HepG2 (cell line): ENCODE measurements around the gene GNG7. TPM values are rescaled to one million over a fixed set of nuclear protein-coding genes. Genes with fewer than 3 reads are reported as not detected.
A peak's percentile ranks its signal among the peaks of the same experiment; 100 is the strongest.

ENCODE experiments used
- FOXK1 ChIP-seq: sonication (generic); formaldehyde crosslinking; IDR thresholded peaks from 2 replicates; pipeline ENCODE4 v1.4.0; 2020; ENCODE audit warnings: low read depth, missing genetic modification reagents, borderline replicate concordance
- GTF2F1 ChIP-seq: fragments of 150-350 bp; IDR thresholded peaks from 2 replicates; pipeline ENCODE4 v1.6.1; 2014; ENCODE audit warnings: low read length
- ISL2 ChIP-seq: sonication (generic); formaldehyde crosslinking; IDR thresholded peaks from 2 replicates; pipeline ENCODE4 v1.5.0; 2020; ENCODE audit warnings: missing genetic modification reagents
- MAFG ChIP-seq: sonication (generic); formaldehyde crosslinking; IDR thresholded peaks from 2 replicates; pipeline ENCODE4 v1.5.1; 2020; ENCODE audit warnings: mild to moderate bottlenecking, missing genetic modification reagents
- MED1 ChIP-seq: sonication (generic); formaldehyde crosslinking; IDR thresholded peaks from 2 replicates; pipeline ENCODE4 v1.4.0; 2020; ENCODE audit warnings: missing genetic modification reagents
- MEF2D ChIP-seq: sonication (generic); formaldehyde crosslinking; IDR thresholded peaks from 2 replicates; pipeline ENCODE4 v1.5.1; 2020; ENCODE audit warnings: mild to moderate bottlenecking, missing genetic modification reagents
- MIXL1 ChIP-seq: IDR thresholded peaks from 2 replicates; pipeline ENCODE4 v1.6.1; 2016
- NR2F6 ChIP-seq, 2 experiments: IDR thresholded peaks; 2 replicates each; pipeline ENCODE4 v1.6.1; 2016; ENCODE audit warnings: antibody characterized with exemption in 1 of 2, mild to moderate bottlenecking in 1 of 2
- NRL ChIP-seq: sonication (generic); formaldehyde crosslinking; IDR thresholded peaks from 2 replicates; pipeline ENCODE4 v1.5.0; 2020; ENCODE audit warnings: missing genetic modification reagents, mild to moderate bottlenecking, moderate library complexity, borderline replicate concordance
- STAG1 ChIP-seq: sonication (generic); formaldehyde crosslinking; IDR thresholded peaks from 2 replicates; pipeline ENCODE4 v1.4.0; 2020; ENCODE audit warnings: missing genetic modification reagents
- ZFP90 ChIP-seq: sonication (generic); formaldehyde crosslinking; IDR thresholded peaks from 2 replicates; pipeline ENCODE4 v1.8.0; 2022; ENCODE audit warnings: missing genetic modification reagents, mild to moderate bottlenecking, inconsistent platforms, borderline replicate concordance
- ZFX ChIP-seq: sonication (generic); formaldehyde crosslinking; IDR thresholded peaks from 2 replicates; pipeline ENCODE4 v1.4.0; 2020; ENCODE audit warnings: mild to moderate bottlenecking, low read depth, missing genetic modification reagents, moderate library complexity
- ZFY ChIP-seq: sonication (generic); formaldehyde crosslinking; IDR thresholded peaks from 2 replicates; pipeline ENCODE4 v1.4.0; 2020; ENCODE audit warnings: missing genetic modification reagents
- ZNF350 ChIP-seq: sonication (generic); formaldehyde crosslinking; IDR thresholded peaks from 2 replicates; pipeline ENCODE4 v1.4.0; 2020; ENCODE audit warnings: mild to moderate bottlenecking, low read depth, missing genetic modification reagents, borderline replicate concordance
- ZNF547 ChIP-seq: sonication (generic); formaldehyde crosslinking; IDR thresholded peaks from 2 replicates; pipeline ENCODE4 v1.5.1; 2020; ENCODE audit warnings: mild to moderate bottlenecking, missing genetic modification reagents
- ZNF709 ChIP-seq: sonication (generic); formaldehyde crosslinking; IDR thresholded peaks from 2 replicates; pipeline ENCODE4 v1.5.0; 2020; ENCODE audit warnings: mild to moderate bottlenecking, missing genetic modification reagents
- polyA plus RNA-seq, 8 experiments: library from polyadenylated mRNA; depleted of rRNA in 3 of 8; stranded (reverse) in 7 of 8; unstranded in 1 of 8; fragments of >200 nt; fragmentation: Illumina TruSeq in 4 of 8; extraction: Trizol in 4 of 8; gene quantifications; 2 replicates each; pipeline versions ENCODE4 v1.2.1 to v1.2.3, GENCODE V29; 2011 to 2016; ENCODE audit warnings: low read depth in 4 of 8, missing spikeins in 1 of 8, mixed read lengths in 1 of 8; ENCODE audit not compliant: insufficient read depth in 1 of 8
- total RNA-seq, 5 experiments: library from RNA; depleted of rRNA; stranded (reverse); fragments of >200 nt; fragmentation: Illumina TruSeq; extraction: Trizol; gene quantifications; 2 replicates each; pipeline ENCODE4 v1.2.3, GENCODE V29; 2016; ENCODE audit warnings: low read depth in 1 of 5
- TF ChIP-seq, protein P1 (sequence below): sonication (generic); formaldehyde crosslinking; IDR thresholded peaks from 2 replicates; pipeline ENCODE4; 2020; ENCODE audit warnings: missing genetic modification reagents, mild to moderate bottlenecking, borderline replicate concordance
- TF ChIP-seq, protein P2 (sequence below): IDR thresholded peaks from 2 replicates; pipeline ENCODE4 v1.6.1; 2016; ENCODE audit warnings: mild to moderate bottlenecking, missing biosample characterization, missing genetic modification reagents
- TF ChIP-seq, protein P3 (sequence below): IDR thresholded peaks from 2 replicates; pipeline ENCODE4 v1.6.1; 2016; ENCODE audit warnings: control low read depth
- TF ChIP-seq, protein P4 (sequence below): sonication (generic); formaldehyde crosslinking; IDR thresholded peaks from 2 replicates; pipeline ENCODE4 v1.4.0; 2020; ENCODE audit warnings: missing genetic modification reagents
- TF ChIP-seq, protein P5 (sequence below): IDR thresholded peaks from 2 replicates; pipeline ENCODE4 v1.6.1; 2018; ENCODE audit warnings: missing genetic modification reagents

The GNG7 gene
- total and polyA plus RNA-seq, 2 of the 13 experiments (the other 11 are each of a cell fraction or from before 2014, with no cell fraction given) = 1.4 to 3.3 TPM

DNA sequence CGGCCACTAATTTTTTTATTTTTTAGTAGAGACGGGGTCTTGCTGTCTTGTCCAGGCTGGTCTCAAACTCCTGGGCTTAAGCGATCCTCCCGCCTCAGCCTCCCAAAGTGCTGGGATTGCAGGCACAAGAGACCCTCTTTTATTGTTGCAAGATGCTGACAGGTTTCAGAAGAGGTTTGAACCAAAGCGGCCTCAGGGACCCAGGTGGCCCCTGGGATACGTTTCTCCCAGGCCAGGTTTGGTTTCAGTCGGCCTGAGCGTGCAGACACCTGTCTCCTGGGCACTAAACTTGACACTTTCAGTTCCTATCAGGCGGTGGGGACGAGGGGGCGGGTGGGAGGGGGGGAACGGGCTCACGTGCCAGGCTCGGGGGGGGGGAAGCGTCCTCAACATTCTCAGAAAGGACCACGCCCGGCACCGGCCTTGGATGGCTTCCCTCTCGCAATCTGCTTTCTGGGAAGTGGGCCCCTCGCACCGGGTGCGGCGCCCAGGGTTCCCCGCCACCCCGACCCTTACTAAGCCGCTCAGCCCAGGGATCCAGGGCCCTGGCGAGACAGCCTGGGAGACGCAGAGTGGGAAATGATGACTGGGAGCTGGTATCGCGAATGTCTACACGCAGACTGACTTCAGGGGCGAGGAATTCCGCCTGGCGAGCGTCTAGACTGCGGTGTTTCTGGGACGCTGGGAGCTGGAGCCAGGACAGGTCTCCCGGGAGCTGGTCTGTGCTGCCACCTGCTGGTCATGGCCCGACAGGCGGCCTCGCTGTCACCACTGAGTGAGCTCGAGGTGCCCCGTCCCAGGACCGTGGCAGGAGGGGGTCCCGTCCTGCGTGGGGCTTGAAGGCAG lies 91.6 kb downstream of the GNG7 start (continued):
- TF ChIP-seq, protein P1, sequence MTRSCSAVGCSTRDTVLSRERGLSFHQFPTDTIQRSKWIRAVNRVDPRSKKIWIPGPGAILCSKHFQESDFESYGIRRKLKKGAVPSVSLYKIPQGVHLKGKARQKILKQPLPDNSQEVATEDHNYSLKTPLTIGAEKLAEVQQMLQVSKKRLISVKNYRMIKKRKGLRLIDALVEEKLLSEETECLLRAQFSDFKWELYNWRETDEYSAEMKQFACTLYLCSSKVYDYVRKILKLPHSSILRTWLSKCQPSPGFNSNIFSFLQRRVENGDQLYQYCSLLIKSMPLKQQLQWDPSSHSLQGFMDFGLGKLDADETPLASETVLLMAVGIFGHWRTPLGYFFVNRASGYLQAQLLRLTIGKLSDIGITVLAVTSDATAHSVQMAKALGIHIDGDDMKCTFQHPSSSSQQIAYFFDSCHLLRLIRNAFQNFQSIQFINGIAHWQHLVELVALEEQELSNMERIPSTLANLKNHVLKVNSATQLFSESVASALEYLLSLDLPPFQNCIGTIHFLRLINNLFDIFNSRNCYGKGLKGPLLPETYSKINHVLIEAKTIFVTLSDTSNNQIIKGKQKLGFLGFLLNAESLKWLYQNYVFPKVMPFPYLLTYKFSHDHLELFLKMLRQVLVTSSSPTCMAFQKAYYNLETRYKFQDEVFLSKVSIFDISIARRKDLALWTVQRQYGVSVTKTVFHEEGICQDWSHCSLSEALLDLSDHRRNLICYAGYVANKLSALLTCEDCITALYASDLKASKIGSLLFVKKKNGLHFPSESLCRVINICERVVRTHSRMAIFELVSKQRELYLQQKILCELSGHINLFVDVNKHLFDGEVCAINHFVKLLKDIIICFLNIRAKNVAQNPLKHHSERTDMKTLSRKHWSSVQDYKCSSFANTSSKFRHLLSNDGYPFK = peak; percentile 52; the same call in 1 of the 2 replicates
- TF ChIP-seq, protein P2, sequence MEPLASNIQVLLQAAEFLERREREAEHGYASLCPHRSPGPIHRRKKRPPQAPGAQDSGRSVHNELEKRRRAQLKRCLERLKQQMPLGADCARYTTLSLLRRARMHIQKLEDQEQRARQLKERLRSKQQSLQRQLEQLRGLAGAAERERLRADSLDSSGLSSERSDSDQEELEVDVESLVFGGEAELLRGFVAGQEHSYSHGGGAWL (CRISPR knock-in tag) = peak; percentile 43; the same call in 1 of the 2 replicates
- TF ChIP-seq MEF2D (CRISPR knock-in tag) (no peak), ZNF709 (no peak), STAG1 (CRISPR knock-in tag) (peak; percentile 100), NRL (peak; percentile 42; the same call in 1 of the 2 replicates), MIXL1 (CRISPR knock-in tag) (0 out of 2 replicates have a peak, but pooled peaks have one; percentile 40), ZNF350 (CRISPR knock-in tag) (peak; percentile 75), GTF2F1 (no peak), MAFG (CRISPR knock-in tag) (no peak), NR2F6 (IDR thresholded peaks at IDR 0.05) (no peak), NR2F6 (CRISPR knock-in tag; IDR thresholded peaks at IDR 0.05) (peak; percentile 68), FOXK1 (CRISPR knock-in tag) (peak; percentile 57; the same call in 1 of the 2 replicates), ZNF547 (CRISPR knock-in tag) (0 out of 2 replicates have a peak, but pooled peaks have one; percentile 29), ZFP90 (peak; percentile 57; the same call in 1 of the 2 replicates), ISL2 (CRISPR knock-in tag) (peak; percentile 83), ZFY (peak; percentile 34; the same call in 1 of the 2 replicates), ZFX (CRISPR knock-in tag) (peak; percentile 67), MED1 (peak; percentile 62)
- TF ChIP-seq, protein P3, sequence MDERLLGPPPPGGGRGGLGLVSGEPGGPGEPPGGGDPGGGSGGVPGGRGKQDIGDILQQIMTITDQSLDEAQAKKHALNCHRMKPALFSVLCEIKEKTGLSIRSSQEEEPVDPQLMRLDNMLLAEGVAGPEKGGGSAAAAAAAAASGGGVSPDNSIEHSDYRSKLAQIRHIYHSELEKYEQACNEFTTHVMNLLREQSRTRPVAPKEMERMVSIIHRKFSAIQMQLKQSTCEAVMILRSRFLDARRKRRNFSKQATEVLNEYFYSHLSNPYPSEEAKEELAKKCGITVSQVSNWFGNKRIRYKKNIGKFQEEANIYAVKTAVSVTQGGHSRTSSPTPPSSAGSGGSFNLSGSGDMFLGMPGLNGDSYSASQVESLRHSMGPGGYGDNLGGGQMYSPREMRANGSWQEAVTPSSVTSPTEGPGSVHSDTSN (CRISPR knock-in tag) = no peak
- TF ChIP-seq, protein P4, sequence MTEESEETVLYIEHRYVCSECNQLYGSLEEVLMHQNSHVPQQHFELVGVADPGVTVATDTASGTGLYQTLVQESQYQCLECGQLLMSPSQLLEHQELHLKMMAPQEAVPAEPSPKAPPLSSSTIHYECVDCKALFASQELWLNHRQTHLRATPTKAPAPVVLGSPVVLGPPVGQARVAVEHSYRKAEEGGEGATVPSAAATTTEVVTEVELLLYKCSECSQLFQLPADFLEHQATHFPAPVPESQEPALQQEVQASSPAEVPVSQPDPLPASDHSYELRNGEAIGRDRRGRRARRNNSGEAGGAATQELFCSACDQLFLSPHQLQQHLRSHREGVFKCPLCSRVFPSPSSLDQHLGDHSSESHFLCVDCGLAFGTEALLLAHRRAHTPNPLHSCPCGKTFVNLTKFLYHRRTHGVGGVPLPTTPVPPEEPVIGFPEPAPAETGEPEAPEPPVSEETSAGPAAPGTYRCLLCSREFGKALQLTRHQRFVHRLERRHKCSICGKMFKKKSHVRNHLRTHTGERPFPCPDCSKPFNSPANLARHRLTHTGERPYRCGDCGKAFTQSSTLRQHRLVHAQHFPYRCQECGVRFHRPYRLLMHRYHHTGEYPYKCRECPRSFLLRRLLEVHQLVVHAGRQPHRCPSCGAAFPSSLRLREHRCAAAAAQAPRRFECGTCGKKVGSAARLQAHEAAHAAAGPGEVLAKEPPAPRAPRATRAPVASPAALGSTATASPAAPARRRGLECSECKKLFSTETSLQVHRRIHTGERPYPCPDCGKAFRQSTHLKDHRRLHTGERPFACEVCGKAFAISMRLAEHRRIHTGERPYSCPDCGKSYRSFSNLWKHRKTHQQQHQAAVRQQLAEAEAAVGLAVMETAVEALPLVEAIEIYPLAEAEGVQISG (CRISPR knock-in tag) = peak; percentile 49; the same call in 1 of the 2 replicates
- TF ChIP-seq, protein P5, sequence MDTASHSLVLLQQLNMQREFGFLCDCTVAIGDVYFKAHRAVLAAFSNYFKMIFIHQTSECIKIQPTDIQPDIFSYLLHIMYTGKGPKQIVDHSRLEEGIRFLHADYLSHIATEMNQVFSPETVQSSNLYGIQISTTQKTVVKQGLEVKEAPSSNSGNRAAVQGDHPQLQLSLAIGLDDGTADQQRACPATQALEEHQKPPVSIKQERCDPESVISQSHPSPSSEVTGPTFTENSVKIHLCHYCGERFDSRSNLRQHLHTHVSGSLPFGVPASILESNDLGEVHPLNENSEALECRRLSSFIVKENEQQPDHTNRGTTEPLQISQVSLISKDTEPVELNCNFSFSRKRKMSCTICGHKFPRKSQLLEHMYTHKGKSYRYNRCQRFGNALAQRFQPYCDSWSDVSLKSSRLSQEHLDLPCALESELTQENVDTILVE (CRISPR knock-in tag) = peak; percentile 61; the same call in 1 of the 2 replicates
